HG02798 (cell line): Measurements from ENCODE around the gene PSMC2.
"Not testable (repeated sequence)": the region's sequence is repeated elsewhere in the genome, so short reads cannot be mapped to it uniquely, and the experiment has no call there.

Experiments
- ATAC-seq: cut with Tn5 transposase; IDR thresholded peaks from one replicate; pipeline ENCODE4 v1.9.1; 2021; ENCODE audit warnings: mild to moderate bottlenecking; ENCODE audit not compliant: unreplicated experiment, poor library complexity

PSMC2 gene

DNA sequence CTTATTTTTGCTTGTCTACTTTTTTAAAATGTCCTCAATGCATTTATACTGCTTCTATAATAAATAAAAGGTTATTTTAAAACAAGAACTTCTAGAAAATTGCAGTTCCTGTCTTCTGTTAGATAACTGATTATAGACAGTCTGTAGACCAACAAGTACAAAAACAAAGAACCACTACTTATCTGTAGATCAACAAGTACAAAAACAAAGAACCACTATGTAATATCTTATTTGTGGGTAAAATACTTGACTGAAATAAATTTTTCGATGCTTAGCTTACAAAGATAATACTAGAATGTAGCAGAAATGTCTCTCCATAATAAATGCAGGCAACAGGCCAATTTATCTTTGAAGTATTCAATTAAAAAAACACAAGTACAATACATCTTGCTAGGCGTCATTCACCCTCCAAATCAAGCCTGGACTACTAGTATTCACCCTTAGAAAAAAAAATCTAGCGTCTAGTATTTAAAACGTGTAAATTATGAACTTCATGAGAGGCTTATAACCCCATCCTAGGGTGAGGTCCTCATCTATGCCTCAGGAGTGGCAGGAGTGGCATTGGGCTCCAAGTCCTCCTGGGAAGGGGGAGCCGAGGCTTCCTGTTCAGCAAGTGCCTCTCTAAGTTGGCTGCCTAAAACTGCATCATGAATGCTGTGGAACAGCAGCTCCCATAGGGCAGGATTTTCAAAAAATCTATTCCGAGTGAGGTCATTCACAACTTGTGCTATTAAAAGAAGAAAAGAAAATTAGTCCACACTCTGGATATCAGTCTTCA, 26.6 kb downstream of the PSMC2 start:
- no peak for ATAC-seq

DNA sequence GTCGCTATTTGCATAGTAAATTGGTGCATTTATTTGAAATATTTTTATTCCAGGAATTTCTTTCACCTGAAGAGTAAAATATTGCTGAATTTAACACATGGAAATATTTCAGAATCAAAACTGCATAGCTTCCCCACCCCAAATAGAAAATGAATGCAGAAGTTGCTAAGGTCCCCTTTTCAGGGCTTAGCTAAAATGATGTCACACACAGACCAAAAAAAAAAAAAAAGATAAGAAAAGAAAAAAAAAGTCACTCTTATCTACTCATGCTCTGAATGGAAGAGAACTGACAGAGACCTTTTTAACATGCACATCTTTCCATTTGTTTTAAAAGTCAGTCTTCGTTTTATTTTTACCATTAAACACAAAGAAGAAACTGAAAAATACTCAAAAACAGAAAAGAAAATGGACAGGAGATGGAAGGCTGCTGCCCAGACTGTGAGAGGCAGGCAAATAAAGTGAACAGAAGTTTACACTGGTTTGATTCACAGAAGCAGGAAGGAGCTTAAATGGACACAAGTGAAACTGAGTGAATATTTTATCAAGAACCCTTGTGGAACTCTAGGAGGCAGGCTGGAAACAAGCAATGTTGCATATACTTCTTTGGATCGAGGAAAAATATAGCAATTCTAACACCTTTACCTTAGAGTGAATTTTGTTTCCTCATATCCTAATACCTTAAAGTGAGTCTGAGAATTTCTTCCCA, 32.0 kb downstream of the PSMC2 start:
- no peak for ATAC-seq

- ATAC-seq = no peak
These were observed 33.1 kb downstream of the PSMC2 start for GRCh38 chr7:103380395-103381191.

DNA sequence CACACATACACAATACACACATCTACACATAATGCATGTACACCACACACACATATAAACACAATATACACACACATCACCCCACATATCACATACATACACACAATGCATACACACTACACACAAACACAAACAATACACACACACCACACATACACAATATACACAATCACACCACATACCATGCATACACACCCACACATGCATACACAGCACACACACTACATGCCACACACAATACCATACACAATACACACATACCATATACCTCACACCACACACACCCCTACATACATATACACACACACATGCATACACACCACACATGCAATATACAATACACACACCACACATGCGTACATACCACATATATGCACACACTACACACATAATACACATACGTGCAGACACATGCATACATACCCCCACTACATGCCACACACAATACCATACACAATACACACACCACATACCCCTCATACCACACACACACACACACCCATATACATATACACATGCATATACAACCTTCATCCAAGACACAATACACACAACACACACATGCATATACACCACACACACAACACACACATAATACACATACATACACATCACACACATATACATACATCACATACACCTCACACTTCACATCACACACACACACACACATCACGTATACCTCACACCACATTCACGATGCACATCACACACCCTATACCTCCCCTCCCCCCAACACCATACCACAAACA, 34.0 kb downstream of the PSMC2 start:
- no peak for ATAC-seq

GRCh38 chr7:103382032-103382402, 34.6 kb downstream of the PSMC2 start:
- ATAC-seq = no peak

DNA sequence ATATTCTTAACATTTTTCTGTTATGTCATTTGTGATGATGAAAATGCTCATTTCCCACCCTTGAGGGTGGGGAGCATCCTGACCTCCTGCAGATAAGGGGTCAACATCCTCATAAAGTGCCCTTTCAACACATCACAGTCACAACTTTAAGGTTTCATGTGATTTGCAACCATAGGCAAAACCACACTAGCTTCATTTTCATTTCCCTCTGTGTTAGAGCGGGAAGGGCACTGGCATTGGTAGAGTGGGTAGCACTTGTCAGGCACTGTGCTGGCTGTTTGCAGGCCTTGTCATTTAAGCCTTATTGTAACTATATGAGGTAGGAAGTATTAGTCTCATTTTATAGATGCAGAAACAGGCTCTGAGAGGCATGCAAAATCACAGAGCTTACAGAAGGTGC, 39.8 kb downstream of the PSMC2 start:
- no peak for ATAC-seq

DNA sequence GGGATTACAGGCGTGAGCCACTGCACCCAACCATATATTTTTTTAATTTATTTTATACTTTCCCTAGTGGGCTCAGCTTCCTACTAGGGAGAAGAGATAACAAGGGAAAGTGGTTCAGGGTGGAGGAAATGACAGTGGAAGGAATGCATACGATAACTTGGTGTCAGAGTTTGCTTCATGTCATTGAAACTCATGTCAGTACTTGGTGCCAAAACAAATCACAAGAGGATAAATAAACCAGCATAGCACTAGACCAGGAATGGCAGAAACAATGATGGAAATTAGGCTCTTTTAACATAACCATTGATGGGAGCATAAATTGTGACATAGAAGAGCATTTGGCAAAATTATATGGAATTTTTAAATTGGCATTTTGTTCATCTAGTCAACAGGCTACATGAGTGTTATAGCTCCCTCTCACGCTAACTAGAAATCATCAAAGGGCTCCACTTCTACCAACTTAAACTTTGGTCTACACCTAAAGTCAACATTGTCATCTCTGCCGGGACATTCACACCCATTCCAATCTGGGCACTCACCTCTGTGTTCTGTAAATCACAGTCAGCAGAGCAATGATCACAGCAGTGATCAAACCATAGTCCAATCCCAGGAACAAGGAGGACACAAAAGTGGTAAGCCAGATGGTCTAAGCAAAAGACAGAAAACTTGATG, 41.2 kb downstream of the PSMC2 start:
- no peak for ATAC-seq

DNA sequence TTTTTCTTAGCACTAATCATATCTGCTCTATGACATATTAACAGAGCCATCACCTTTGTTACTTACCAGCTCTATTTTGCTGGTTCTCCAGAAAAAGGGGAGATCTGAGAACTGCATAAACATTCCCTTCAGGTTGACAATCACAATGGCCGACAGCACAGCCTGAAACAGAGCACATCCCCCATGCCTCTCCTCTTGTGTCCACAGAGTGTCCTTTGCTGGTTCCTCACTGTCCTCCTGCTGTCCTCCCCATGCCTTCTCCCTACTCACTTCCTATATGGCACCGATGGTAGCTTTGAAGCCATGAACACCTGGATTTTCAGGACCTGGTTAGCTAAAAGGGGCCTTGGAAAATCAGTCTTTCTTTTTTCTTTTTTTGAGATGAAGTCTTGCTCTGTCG, 41.8 kb downstream of the PSMC2 start:
- no peak for ATAC-seq

- no peak for ATAC-seq
These were observed 43.7 kb downstream of the PSMC2 start for GRCh38 chr7:103391150-103391549.

DNA sequence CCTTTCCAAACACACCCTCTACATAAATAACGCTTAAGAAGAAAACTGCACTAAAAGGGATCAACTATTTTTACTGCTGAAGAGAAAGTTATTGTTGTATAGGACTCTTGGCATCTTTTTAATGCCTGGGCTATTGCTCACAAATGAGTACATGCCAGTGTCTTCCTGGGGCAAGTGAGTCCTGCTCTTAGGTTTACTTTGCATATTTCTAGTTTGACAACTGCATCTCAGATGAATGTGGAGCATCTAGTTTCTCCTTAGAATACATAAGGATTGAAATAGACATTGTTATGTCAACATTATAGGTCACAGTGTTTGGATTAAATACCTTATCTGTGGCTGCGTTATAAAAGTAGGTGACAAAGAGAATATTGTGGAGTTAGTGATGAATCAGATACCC, 44.5 kb downstream of the PSMC2 start:
- ATAC-seq = no peak

DNA sequence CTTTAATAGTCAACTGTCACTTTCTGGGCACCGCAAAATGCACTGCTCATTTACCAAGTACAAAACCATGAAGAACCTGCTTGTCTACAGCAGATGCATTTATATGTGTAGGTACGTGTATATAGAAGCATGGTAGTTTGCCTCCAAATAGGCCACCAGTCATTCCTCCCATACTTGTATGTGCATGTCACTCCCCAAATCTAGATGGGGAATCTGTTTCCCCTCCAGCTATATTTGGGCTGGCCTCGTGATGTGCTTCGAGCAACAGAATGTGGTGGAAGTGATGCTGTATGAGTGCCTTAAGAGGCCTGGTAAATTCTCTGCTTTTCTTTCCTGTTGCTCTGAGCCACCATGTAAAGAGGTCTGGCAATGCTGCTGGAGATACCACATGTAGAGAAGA, 47.1 kb downstream of the PSMC2 start:
- no peak for ATAC-seq

DNA sequence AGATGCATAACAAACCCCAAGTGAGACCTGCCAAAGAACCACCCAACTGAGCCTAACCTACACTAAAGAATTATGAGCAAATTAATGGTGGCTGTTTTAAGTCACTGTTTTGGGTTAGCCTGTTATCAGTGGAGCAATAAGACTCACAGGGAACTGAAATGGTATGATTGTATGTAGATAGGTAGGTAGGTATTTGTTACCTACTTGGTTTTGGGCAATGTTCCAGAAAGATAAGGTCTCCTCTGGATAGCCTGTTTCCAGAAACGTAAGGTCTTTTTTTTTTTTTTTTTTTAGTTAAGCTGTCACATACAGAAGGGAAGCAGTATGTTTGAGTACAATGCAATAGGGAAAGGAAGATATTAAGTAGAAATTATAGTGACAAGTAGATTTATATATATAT, 47.6 kb downstream of the PSMC2 start:
- no peak for ATAC-seq

DNA sequence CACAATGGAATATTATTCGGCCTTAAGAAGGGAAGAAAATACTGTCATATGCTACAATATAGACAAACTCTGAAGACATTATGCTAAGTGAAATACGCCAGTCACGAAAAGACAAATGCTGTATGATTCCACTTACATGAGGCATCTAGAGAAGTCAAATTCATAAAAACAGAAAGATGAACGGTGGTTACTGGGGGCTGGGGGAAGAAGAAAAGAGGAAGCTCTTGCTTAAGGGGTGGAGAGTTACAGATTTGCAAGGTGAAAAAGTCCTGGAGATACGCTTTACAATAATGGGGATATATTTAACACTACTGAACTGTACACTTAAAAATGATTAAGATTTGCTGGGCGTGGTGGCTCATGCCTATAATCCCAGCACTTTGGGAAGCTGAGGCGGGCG, 49.0 kb downstream of the PSMC2 start:
- no peak for ATAC-seq

- ATAC-seq = no peak
These were observed 51.2 kb downstream of the PSMC2 start for GRCh38 chr7:103398483-103399127.

DNA sequence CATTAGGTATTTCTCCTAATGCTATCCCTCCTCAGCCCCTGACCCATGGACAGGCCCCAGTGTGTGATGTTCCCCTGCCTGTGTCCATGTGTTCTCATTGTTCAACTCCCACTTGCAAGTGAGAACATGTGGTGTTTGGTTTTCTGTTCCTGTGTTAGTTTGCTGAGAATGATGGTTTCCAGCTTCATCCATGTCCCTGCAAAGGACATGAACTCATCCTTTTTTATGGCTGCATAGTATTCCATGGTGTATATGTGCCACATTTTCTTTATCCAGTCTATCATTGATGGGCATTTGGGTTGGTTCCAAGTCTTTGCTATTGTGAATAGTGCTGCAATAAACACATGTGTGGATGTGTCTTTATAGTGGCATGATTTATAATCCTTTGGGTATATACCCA, 52.2 kb downstream of the PSMC2 start:
- ATAC-seq = not testable (repeated sequence)

DNA sequence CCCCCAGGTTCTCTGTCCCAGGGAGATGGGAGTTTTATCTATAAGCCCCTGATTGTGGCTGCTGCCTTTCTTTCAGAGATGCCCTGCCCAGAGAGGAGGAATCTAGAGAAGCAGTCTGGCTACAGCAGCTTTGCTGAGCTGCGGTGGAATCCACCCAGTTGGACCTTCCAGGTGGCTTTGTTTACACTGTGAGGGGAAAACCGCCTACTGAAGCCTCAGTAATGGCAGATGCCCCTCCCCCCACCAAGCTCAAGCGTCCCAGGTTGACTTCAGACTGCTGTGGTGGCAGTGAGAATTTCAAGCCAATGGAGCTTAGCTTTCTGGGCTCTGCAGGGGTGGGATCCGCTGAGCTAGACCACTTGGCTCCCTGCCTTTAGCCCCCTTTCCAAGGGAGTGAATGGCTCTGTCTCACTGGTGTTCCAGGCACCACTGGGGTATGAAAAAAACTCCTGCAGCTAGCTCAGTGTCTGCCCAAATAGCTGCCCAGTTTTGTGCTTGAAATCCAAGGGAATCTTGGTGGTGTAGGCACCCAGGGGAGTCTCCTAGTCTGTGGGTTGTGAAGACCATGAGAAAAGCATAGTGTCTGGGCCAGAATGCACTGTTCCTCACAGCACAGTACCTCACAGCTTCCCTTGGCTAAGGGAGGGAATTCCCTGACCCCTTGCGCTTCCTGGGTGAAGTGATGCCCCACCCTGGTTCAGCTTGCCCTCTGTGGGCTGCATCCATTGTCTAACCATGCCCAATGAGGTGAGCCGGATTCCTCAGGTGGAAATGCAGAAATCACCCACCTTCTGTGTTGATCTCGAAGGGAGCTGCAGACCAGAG, 58.6 kb downstream of the PSMC2 start:
- not testable (repeated sequence) for ATAC-seq

- no peak for ATAC-seq
These were observed 64.7 kb downstream of the PSMC2 start for GRCh38 chr7:103412151-103412550.

- no peak for ATAC-seq
These were observed 66.0 kb downstream of the PSMC2 start for GRCh38 chr7:103413407-103413806.

- no peak for ATAC-seq
These were observed 70.8 kb downstream of the PSMC2 start for GRCh38 chr7:103418241-103418640.
